ENCODE measurements around the gene PHACTR1. TPM values are rescaled to one million over a fixed set of nuclear protein-coding genes. Genes with fewer than 3 reads are reported as not detected.

The PHACTR1 gene
- total RNA-seq, 1 donor from 2014 or later: 0.49 TPM

DNA sequence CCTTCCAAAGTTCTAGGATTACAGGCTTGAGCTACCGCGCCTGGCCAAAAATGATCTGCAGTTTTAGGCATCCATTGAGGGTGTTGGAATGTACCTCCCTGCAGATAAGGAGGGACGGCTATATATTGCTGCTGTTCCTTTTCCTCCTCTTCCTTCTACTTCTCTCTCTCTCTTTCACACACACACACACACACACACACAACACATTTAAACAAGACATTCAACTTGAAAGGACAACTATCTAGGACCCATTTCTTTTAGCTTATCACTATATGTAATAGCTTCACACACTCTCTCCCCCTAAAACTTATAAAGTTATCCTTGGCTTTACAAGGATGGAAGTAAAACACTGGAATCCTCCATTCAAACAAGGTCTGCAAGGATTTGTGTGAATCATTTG, 260.6 kb downstream of the PHACTR1 start:
- DNase-seq (ENCODE audit: extremely low spot score in 2 of 2): no peak
- Histone ChIP-seq H3K27ac (no peak overlapping the region), H3K4me3 (no peak overlapping the region), H3K9me3 (no peaks in the 10 kb centered on the region), H3K36me3 (no peaks in the 10 kb centered on the region), H3K27me3 (no peaks in the 10 kb centered on the region), H3K4me1 (no peaks in the 10 kb centered on the region)
- TF ChIP-seq POLR2A (IDR thresholded peaks at IDR 0.05) (no peak), POLR2AphosphoS5 (IDR thresholded peaks at IDR 0.05; ENCODE audit: insufficient read depth in 1 of 2, low read depth in 1 of 2) (no peak)
- TF ChIP-seq, protein P1, sequence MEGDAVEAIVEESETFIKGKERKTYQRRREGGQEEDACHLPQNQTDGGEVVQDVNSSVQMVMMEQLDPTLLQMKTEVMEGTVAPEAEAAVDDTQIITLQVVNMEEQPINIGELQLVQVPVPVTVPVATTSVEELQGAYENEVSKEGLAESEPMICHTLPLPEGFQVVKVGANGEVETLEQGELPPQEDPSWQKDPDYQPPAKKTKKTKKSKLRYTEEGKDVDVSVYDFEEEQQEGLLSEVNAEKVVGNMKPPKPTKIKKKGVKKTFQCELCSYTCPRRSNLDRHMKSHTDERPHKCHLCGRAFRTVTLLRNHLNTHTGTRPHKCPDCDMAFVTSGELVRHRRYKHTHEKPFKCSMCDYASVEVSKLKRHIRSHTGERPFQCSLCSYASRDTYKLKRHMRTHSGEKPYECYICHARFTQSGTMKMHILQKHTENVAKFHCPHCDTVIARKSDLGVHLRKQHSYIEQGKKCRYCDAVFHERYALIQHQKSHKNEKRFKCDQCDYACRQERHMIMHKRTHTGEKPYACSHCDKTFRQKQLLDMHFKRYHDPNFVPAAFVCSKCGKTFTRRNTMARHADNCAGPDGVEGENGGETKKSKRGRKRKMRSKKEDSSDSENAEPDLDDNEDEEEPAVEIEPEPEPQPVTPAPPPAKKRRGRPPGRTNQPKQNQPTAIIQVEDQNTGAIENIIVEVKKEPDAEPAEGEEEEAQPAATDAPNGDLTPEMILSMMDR (IDR thresholded peaks at IDR 0.05): no peak
- intact Hi-C loops (cut with DNase I): no loop called here

DNA sequence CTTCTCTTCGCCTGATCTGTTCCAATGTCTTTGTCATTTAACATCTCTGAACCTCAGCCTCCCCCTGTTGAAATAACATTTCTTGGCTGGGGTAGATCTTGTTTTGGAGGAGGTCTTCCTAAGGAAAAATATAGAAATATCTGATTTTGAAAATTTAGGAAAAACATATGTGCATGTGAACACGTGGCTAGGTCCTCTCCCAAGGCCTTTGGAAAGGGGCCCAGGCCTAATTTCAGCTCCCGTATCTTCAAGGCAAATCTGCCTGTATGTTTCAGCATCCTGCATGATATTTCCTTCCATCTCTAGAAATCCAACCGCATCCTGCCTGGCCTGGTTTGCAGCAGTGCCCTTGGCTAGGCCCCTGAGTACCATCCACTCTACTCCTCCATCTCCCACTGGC, 261.2 kb downstream of the PHACTR1 start:
- no peaks in the 10 kb centered on the region for H3K36me3 ChIP-seq
- no peak overlapping the region for H3K4me3 ChIP-seq
- TF ChIP-seq, protein P1 (IDR thresholded peaks at IDR 0.05): no peak
- TF ChIP-seq POLR2AphosphoS5 (IDR thresholded peaks at IDR 0.05; ENCODE audit: insufficient read depth in 1 of 2, low read depth in 1 of 2): no peak
- TF ChIP-seq POLR2A (IDR thresholded peaks at IDR 0.05): no peak
- H3K9me3 ChIP-seq: no peaks in the 10 kb centered on the region
- no peaks in the 10 kb centered on the region for H3K27me3 ChIP-seq
- H3K4me1 ChIP-seq: no peaks in the 10 kb centered on the region
- DNase-seq (ENCODE audit: extremely low spot score in 2 of 2): no peak
- intact Hi-C loops (cut with DNase I): no loop called here
- H3K27ac ChIP-seq: no peak overlapping the region

DNA sequence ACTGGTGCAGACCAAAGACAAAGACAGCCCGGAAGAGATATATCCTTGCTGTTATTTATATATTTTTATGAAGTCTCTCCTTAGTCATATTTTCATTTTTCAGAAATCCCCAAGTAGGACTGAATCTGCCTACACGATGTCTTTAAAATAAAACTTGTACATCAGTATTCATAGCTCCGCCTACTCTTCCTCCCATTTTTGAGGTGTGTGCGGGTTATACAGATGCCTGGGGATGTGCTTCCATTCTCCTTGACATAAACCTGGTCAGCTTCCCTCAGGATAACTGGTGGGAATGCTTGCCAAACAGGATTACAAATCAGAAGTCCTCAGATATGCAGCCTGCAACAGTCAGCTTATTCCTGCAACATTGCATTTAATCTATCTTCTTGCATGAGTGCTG, 264.2 kb downstream of the PHACTR1 start:
- TF ChIP-seq POLR2AphosphoS5 (IDR thresholded peaks at IDR 0.05; ENCODE audit: insufficient read depth in 1 of 2, low read depth in 1 of 2) (no peak), POLR2A (IDR thresholded peaks at IDR 0.05) (no peak)
- TF ChIP-seq, protein P1 (IDR thresholded peaks at IDR 0.05): no peak
- Histone ChIP-seq H3K4me1 (no peaks in the 10 kb centered on the region), H3K27me3 (no peaks in the 10 kb centered on the region), H3K9me3 (no peaks in the 10 kb centered on the region), H3K27ac (no peak overlapping the region), H3K36me3 (no peaks in the 10 kb centered on the region), H3K4me3 (no peak overlapping the region)
- intact Hi-C loops (cut with DNase I): no loop called here
- DNase-seq (ENCODE audit: extremely low spot score in 2 of 2): no peak

DNA sequence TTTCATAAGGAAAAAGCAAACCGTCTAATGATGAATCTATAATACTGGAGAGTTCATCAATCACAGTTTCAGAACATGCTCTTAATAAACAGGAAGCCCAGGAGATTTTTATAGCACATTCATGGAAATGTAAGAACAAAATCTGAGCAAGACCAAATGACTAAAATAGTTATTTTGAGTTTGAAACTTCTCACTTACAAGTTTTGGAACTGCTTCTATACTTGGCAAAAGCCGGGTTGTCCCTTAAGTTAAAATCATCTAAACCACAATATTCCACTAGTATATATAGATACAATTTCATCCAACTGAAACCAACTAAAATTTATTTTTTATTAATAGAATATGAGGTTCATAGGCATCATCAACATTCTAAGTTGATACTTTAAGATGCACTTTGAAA, 268.2 kb downstream of the PHACTR1 start:
- no peak for TF ChIP-seq POLR2AphosphoS5 (IDR thresholded peaks at IDR 0.05; ENCODE audit: insufficient read depth in 1 of 2, low read depth in 1 of 2)
- TF ChIP-seq POLR2A (IDR thresholded peaks at IDR 0.05): no peak
- TF ChIP-seq, protein P1 (IDR thresholded peaks at IDR 0.05): no peak
- DNase-seq (ENCODE audit: extremely low spot score in 2 of 2): no peak

DNA sequence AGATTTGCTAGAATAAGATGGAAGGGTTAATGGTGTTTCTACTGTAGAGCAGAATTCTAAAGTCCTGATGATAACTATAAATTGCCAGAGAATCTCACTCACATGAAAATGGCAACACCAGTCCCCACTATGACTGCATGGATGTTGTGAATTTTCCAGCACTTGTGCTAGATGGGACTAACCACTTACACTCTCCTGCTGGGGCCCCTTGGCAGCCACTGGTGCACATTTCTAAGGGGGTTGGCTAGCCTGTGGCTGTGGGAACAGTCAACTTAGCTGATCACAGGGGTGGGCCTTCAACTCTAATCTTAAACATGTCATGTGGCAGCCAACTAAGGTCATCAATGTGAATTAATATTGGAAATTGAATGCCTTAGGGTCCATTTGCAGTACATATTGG, 271.2 kb downstream of the PHACTR1 start:
- no peaks in the 10 kb centered on the region for H3K36me3 ChIP-seq
- no peak for TF ChIP-seq POLR2AphosphoS5 (IDR thresholded peaks at IDR 0.05; ENCODE audit: insufficient read depth in 1 of 2, low read depth in 1 of 2)
- TF ChIP-seq, protein P1 (IDR thresholded peaks at IDR 0.05): no peak
- no peak overlapping the region for H3K4me3 ChIP-seq
- no peaks in the 10 kb centered on the region for H3K9me3 ChIP-seq
- intact Hi-C loops (cut with DNase I): no loop called here
- no peaks in the 10 kb centered on the region for H3K4me1 ChIP-seq
- H3K27me3 ChIP-seq: no peaks in the 10 kb centered on the region
- H3K27ac ChIP-seq: no peak overlapping the region
- DNase-seq (ENCODE audit: extremely low spot score in 2 of 2): no peak

More for the DNA sequence above, 268.2 kb downstream of the PHACTR1 start:
- Histone ChIP-seq H3K4me3 (no peak overlapping the region), H3K27ac (no peak overlapping the region), H3K9me3 (no peaks in the 10 kb centered on the region), H3K4me1 (no peaks in the 10 kb centered on the region), H3K27me3 (no peaks in the 10 kb centered on the region), H3K36me3 (no peaks in the 10 kb centered on the region)
- intact Hi-C loops (cut with DNase I): no loop called here
